Thyroid gland (tissue), 4 donors: Measurements from ENCODE around the gene HINT3. TPM values are rescaled to one million over a fixed set of nuclear protein-coding genes. Genes with fewer than 3 reads are reported as not detected.
A peak's percentile ranks its signal among the peaks of the same experiment; 100 is the strongest.
"Not testable (repeated sequence)": the region's sequence is repeated elsewhere in the genome, so short reads cannot be mapped to it uniquely, and the experiment has no call there.

ENCODE experiments used
- DNase-seq, 2 donors: peaks; one replicate each; pipeline ENCODE4 v3.0.0-alpha.2; 2019
- H3K27ac ChIP-seq, 3 donors: fragments of 200-600 bp; sonication (generic); 1 replicate in 2 of 3; 2 replicates in 1 of 3; pipeline ENCODE4 v1.5.1; 2016 to 2019; ENCODE audit warnings: mild to moderate bottlenecking in 1 of 3, moderate library complexity in 1 of 3
- H3K27me3 ChIP-seq: fragments of 200-600 bp; sonication (generic); one replicate; pipeline ENCODE4 v1.5.1; 2019
- H3K36me3 ChIP-seq, 2 donors: fragments of 200-600 bp; sonication (generic); one replicate each; pipeline ENCODE4 v1.5.1; 2016 to 2019
- H3K4me1 ChIP-seq, 2 donors: fragments of 200-600 bp; sonication (generic); one replicate each; pipeline ENCODE4 v1.5.1; 2017 to 2019
- H3K4me3 ChIP-seq, 3 donors: fragments of 200-600 bp; sonication (generic); replicated peaks in 1 of 3; 1 replicate in 2 of 3; 2 replicates in 1 of 3; pipeline ENCODE4 v1.5.1; 2016; ENCODE audit warnings: mild to moderate bottlenecking in 1 of 3
- H3K9me3 ChIP-seq: fragments of 200-600 bp; sonication (generic); one replicate; pipeline ENCODE4 v1.5.1; 2017
- CTCF ChIP-seq, 6 experiments: fragments of 200-600 bp in 3 of 6; fragments of 450-650 bp in 3 of 6; sonication (generic) in 3 of 6; IDR thresholded peaks; one replicate each; pipeline ENCODE4 v1.5.1; 2016 to 2019; ENCODE audit warnings: antibody characterized with exemption in 6 of 6, mild to moderate bottlenecking in 2 of 6, inconsistent platforms in 1 of 6, moderate library complexity in 1 of 6
- POLR2A ChIP-seq, 2 donors: fragments of 450-650 bp; IDR thresholded peaks; one replicate each; pipeline ENCODE4 v1.6.1; 2017; ENCODE audit warnings: antibody characterized with exemption in 2 of 2, mild to moderate bottlenecking in 2 of 2, moderate library complexity in 1 of 2
- WGBS, 2 donors: methylation state at CpG; one replicate each; pipeline ENCODE4 v1.1.5; 2017; 5-methylcytosine and 5-hydroxymethylcytosine counted together
- intact Hi-C: fragments of 100-400 bp; cut with DNase I; formaldehyde crosslinking; loops from one replicate; pipeline ENCODE4 v1.15.1; 2023
- total RNA-seq, 4 donors: library from RNA; depleted of rRNA; stranded (reverse); fragments of >200 nt; gene quantifications; one replicate each; pipeline ENCODE4 v1.2.3, GENCODE V29; 2016

Gene HINT3
- total RNA-seq: 10 to 100 TPM; 21.5 to 32.5 (median 26.3) TPM

- no peaks in the 10 kb centered on the region for H3K36me3 ChIP-seq
- 0% methylated on average over 44 to 77 of the region's 82 CpGs for WGBS, 2 donors
- no peaks in the 10 kb centered on the region for H3K27me3 ChIP-seq
- peak within 1 kb of the TSS; percentile 66 to 90 (median 89) for H3K4me3 ChIP-seq
- H3K9me3 ChIP-seq: no peaks in the 10 kb centered on the region
- peak within 1 kb of the TSS; percentile 93 to 97 (median 97) for H3K27ac ChIP-seq
- H3K4me1 ChIP-seq: peaks cover 0 to 13% of the 10 kb centered on the region in 2 donors
- TF ChIP-seq POLR2A (IDR thresholded peaks at IDR 0.05): peak; percentile 43 to 64
- peak; percentile 88 to 98 (median 97) for TF ChIP-seq CTCF (IDR thresholded peaks at IDR 0.05)
- intact Hi-C loops: loop anchor here (5.0 to 10.0 kb wide), 3 partner anchors 34 to 172 kb away; no protein-coding TSS in a partner anchor
- DNase-seq: peak; percentile 97 to 98
These were observed at the start of gene HINT3 for GRCh38 chr6:125956506-125957390. Gene HINT3 (plus strand): TSS chr6:125956770. CDS start chr6:125956978, 208 bp downstream.

- Histone ChIP-seq H3K27ac (no peak overlapping the region), H3K36me3 (no peaks in the 10 kb centered on the region), H3K4me3 (no peak overlapping the region), H3K4me1 (no peaks in the 10 kb centered on the region), H3K27me3 (no peaks in the 10 kb centered on the region), H3K9me3 (no peaks in the 10 kb centered on the region)
- TF ChIP-seq CTCF (IDR thresholded peaks at IDR 0.05): no peak
- no peak for TF ChIP-seq POLR2A (IDR thresholded peaks at IDR 0.05)
- no peak for DNase-seq
- intact Hi-C loops: no loop called here
- 85 to 87% methylated on average over 3 of the region's 3 CpGs for WGBS, 2 donors
These were observed 46.0 kb upstream of the HINT3 start for GRCh38 chr6:125910527-125910926.

GRCh38 chr6:125911051-125911451 lies 45.5 kb upstream of the HINT3 start:
- WGBS, 2 donors: 88 to 91% methylated on average over 4 of the region's 4 CpGs
- H3K36me3 ChIP-seq, DNase-seq, H3K4me1 ChIP-seq, intact Hi-C loops, H3K27ac ChIP-seq, H3K27me3 ChIP-seq, H3K4me3 ChIP-seq, H3K9me3 ChIP-seq: not testable (repeated sequence)

- H3K4me3 ChIP-seq, H3K27ac ChIP-seq, DNase-seq, H3K36me3 ChIP-seq, intact Hi-C loops, H3K9me3 ChIP-seq, H3K27me3 ChIP-seq, H3K4me1 ChIP-seq: not testable (repeated sequence)
- 73 to 80% methylated on average over 2 of the region's 2 CpGs for WGBS, 2 donors
These were observed 44.1 kb upstream of the HINT3 start for GRCh38 chr6:125912430-125912829.

- Histone ChIP-seq H3K36me3 (no peaks in the 10 kb centered on the region), H3K27me3 (no peaks in the 10 kb centered on the region), H3K4me1 (peaks cover 0 to under 1% of the 10 kb centered on the region in 2 donors), H3K27ac (no peak overlapping the region), H3K4me3 (no peak overlapping the region), H3K9me3 (no peaks in the 10 kb centered on the region)
- intact Hi-C loops: no loop called here
- WGBS, 2 donors: 97 to 100% methylated on average over 1 of the region's 1 CpG
- no peak for DNase-seq
- TF ChIP-seq CTCF (IDR thresholded peaks at IDR 0.05) (no peak), POLR2A (IDR thresholded peaks at IDR 0.05) (no peak)
These were observed 43.4 kb upstream of the HINT3 start for GRCh38 chr6:125913145-125913544.

GRCh38 chr6:125913864-125914351 lies 42.7 kb upstream of the HINT3 start:
- TF ChIP-seq POLR2A (IDR thresholded peaks at IDR 0.05) (no peak), CTCF (IDR thresholded peaks at IDR 0.05) (no peak)
- H3K4me1 ChIP-seq: peaks cover 5 to 7% of the 10 kb centered on the region in 2 donors
- intact Hi-C loops: no loop called here
- H3K27ac ChIP-seq: no peak overlapping the region
- no peaks in the 10 kb centered on the region for H3K9me3 ChIP-seq
- no peaks in the 10 kb centered on the region for H3K27me3 ChIP-seq
- H3K36me3 ChIP-seq: no peaks in the 10 kb centered on the region
- 65 to 68% methylated on average over 5 of the region's 5 CpGs for WGBS, 2 donors
- no peak for DNase-seq
- H3K4me3 ChIP-seq: no peak overlapping the region
